ENCODE measurements around the gene PCMTD2. TPM values are rescaled to one million over a fixed set of nuclear protein-coding genes. Genes with fewer than 3 reads are reported as not detected.

The PCMTD2 gene
- total RNA-seq, 1 donor from 2014 or later = 39.5 TPM

GRCh38 chr20:64217539-64218221 is 37.9 kb upstream of the PCMTD2 start:
- intact Hi-C loops (cut with micrococcal nuclease) = no loop called here
- H3K4me1 Mint-ChIP-seq (ENCODE audit: low read depth) = peaks cover 5% of the 10 kb centered on the region
- DNase-seq (ENCODE audit: low spot score) = no peak
- peaks cover 5% of the 10 kb centered on the region for H3K27me3 Mint-ChIP-seq (ENCODE audit: insufficient read depth)
- no peaks in the 10 kb centered on the region for H3K36me3 Mint-ChIP-seq (ENCODE audit: low read depth)
- H3K27ac Mint-ChIP-seq = no peak overlapping the region
- no peaks in the 10 kb centered on the region for H3K9me3 Mint-ChIP-seq
- H3K4me3 Mint-ChIP-seq = no peak overlapping the region

- H3K9me3 Mint-ChIP-seq = no peaks in the 10 kb centered on the region
- no peak for DNase-seq (ENCODE audit: low spot score)
- H3K4me1 Mint-ChIP-seq (ENCODE audit: low read depth) = peaks cover 5% of the 10 kb centered on the region
- no peak overlapping the region for H3K27ac Mint-ChIP-seq
- intact Hi-C loops (cut with micrococcal nuclease) = no loop called here
- peaks cover 4% of the 10 kb centered on the region for H3K27me3 Mint-ChIP-seq (ENCODE audit: insufficient read depth)
- H3K4me3 Mint-ChIP-seq = no peak overlapping the region
- H3K36me3 Mint-ChIP-seq (ENCODE audit: low read depth) = no peaks in the 10 kb centered on the region
Observed at GRCh38 chr20:64219202-64219601, 36.3 kb upstream of the PCMTD2 start.

- Mint-ChIP-seq H3K36me3 (ENCODE audit: low read depth) (no peaks in the 10 kb centered on the region), H3K27ac (no peak overlapping the region), H3K27me3 (ENCODE audit: insufficient read depth) (peaks cover 4% of the 10 kb centered on the region), H3K4me3 (no peak overlapping the region), H3K4me1 (ENCODE audit: low read depth) (peaks cover 5% of the 10 kb centered on the region), H3K9me3 (no peaks in the 10 kb centered on the region)
- intact Hi-C loops (cut with micrococcal nuclease) = no loop called here
- DNase-seq (ENCODE audit: low spot score) = no peak
Observed at GRCh38 chr20:64219730-64220129, 35.8 kb upstream of the PCMTD2 start.

GRCh38 chr20:64220420-64220819 is 35.1 kb upstream of the PCMTD2 start:
- intact Hi-C loops (cut with micrococcal nuclease) = no loop called here
- H3K9me3 Mint-ChIP-seq = no peaks in the 10 kb centered on the region
- no peak overlapping the region for H3K4me3 Mint-ChIP-seq
- no peaks in the 10 kb centered on the region for H3K4me1 Mint-ChIP-seq (ENCODE audit: low read depth)
- H3K36me3 Mint-ChIP-seq (ENCODE audit: low read depth) = no peaks in the 10 kb centered on the region
- peaks cover 2% of the 10 kb centered on the region for H3K27me3 Mint-ChIP-seq (ENCODE audit: insufficient read depth)
- DNase-seq (ENCODE audit: low spot score) = no peak
- no peak overlapping the region for H3K27ac Mint-ChIP-seq

GRCh38 chr20:64220891-64221527 is 34.5 kb upstream of the PCMTD2 start:
- no peak overlapping the region for H3K4me3 Mint-ChIP-seq

GRCh38 chr20:64222291-64222735 is 33.2 kb upstream of the PCMTD2 start:
- Mint-ChIP-seq H3K4me3 (no peak overlapping the region), H3K9me3 (no peaks in the 10 kb centered on the region), H3K4me1 (ENCODE audit: low read depth) (no peaks in the 10 kb centered on the region), H3K27me3 (ENCODE audit: insufficient read depth) (peaks cover 2% of the 10 kb centered on the region), H3K36me3 (ENCODE audit: low read depth) (no peaks in the 10 kb centered on the region), H3K27ac (no peak overlapping the region)
- intact Hi-C loops (cut with micrococcal nuclease) = no loop called here
- DNase-seq (ENCODE audit: low spot score) = no peak

More at GRCh38 chr20:64220891-64221527, 34.5 kb upstream of the PCMTD2 start:
- Mint-ChIP-seq H3K27me3 (ENCODE audit: insufficient read depth) (peaks cover 2% of the 10 kb centered on the region), H3K27ac (no peak overlapping the region), H3K36me3 (ENCODE audit: low read depth) (no peaks in the 10 kb centered on the region), H3K4me1 (ENCODE audit: low read depth) (no peaks in the 10 kb centered on the region), H3K9me3 (no peaks in the 10 kb centered on the region)
- no peak for DNase-seq (ENCODE audit: low spot score)
- intact Hi-C loops (cut with micrococcal nuclease) = no loop called here

GRCh38 chr20:64222851-64223525 is 32.6 kb upstream of the PCMTD2 start:
- H3K4me3 Mint-ChIP-seq = no peak overlapping the region
- intact Hi-C loops (cut with micrococcal nuclease) = no loop called here
- no peaks in the 10 kb centered on the region for H3K4me1 Mint-ChIP-seq (ENCODE audit: low read depth)
- H3K9me3 Mint-ChIP-seq = no peaks in the 10 kb centered on the region
- no peak for DNase-seq (ENCODE audit: low spot score)
- H3K27ac Mint-ChIP-seq = no peak overlapping the region
- no peaks in the 10 kb centered on the region for H3K36me3 Mint-ChIP-seq (ENCODE audit: low read depth)
- peaks cover 2% of the 10 kb centered on the region for H3K27me3 Mint-ChIP-seq (ENCODE audit: insufficient read depth)

GRCh38 chr20:64223526-64224067 is 32.0 kb upstream of the PCMTD2 start:
- no peak for DNase-seq (ENCODE audit: low spot score)
- Mint-ChIP-seq H3K4me1 (ENCODE audit: low read depth) (no peaks in the 10 kb centered on the region), H3K36me3 (ENCODE audit: low read depth) (no peaks in the 10 kb centered on the region), H3K27ac (no peak overlapping the region), H3K4me3 (no peak overlapping the region), H3K27me3 (ENCODE audit: insufficient read depth) (peaks cover 2% of the 10 kb centered on the region), H3K9me3 (no peaks in the 10 kb centered on the region)
- intact Hi-C loops (cut with micrococcal nuclease) = no loop called here

GRCh38 chr20:64224351-64225170 is 31.0 kb upstream of the PCMTD2 start:
- DNase-seq (ENCODE audit: low spot score) = no peak
- Mint-ChIP-seq H3K27ac (no peak overlapping the region), H3K9me3 (no peaks in the 10 kb centered on the region), H3K36me3 (ENCODE audit: low read depth) (no peaks in the 10 kb centered on the region), H3K4me3 (no peak overlapping the region), H3K4me1 (ENCODE audit: low read depth) (no peaks in the 10 kb centered on the region), H3K27me3 (ENCODE audit: insufficient read depth) (peaks cover 2% of the 10 kb centered on the region)
- intact Hi-C loops (cut with micrococcal nuclease) = no loop called here

- Mint-ChIP-seq H3K4me3 (no peak overlapping the region), H3K27ac (no peak overlapping the region), H3K9me3 (no peaks in the 10 kb centered on the region), H3K36me3 (ENCODE audit: low read depth) (no peaks in the 10 kb centered on the region), H3K27me3 (ENCODE audit: insufficient read depth) (peaks cover 2% of the 10 kb centered on the region), H3K4me1 (ENCODE audit: low read depth) (no peaks in the 10 kb centered on the region)
- intact Hi-C loops (cut with micrococcal nuclease) = no loop called here
- DNase-seq (ENCODE audit: low spot score) = no peak
Observed at GRCh38 chr20:64225171-64225595, 30.4 kb upstream of the PCMTD2 start.

GRCh38 chr20:64225828-64226598 is 29.5 kb upstream of the PCMTD2 start:
- Mint-ChIP-seq H3K4me1 (ENCODE audit: low read depth) (no peaks in the 10 kb centered on the region), H3K9me3 (no peaks in the 10 kb centered on the region), H3K27me3 (ENCODE audit: insufficient read depth) (peaks cover 2% of the 10 kb centered on the region), H3K4me3 (no peak overlapping the region), H3K27ac (no peak overlapping the region), H3K36me3 (ENCODE audit: low read depth) (no peaks in the 10 kb centered on the region)
- intact Hi-C loops (cut with micrococcal nuclease) = no loop called here
- DNase-seq (ENCODE audit: low spot score) = no peak

All from activated T-helper 1 cell treated with anti-CD3 and anti-CD28 coated beads, Interleukin-12 subunit alpha, Interleukin-12 subunit beta, Interleukin-2, Interleukin-4 antibody, amounts not matched to agents 30 ng/mL and 10 ng/mL and 1 ng/mL, durations not matched to agents 14 hours and 24 hours and 36 hours (primary cell).